NCI-H2196 (cell line): ENCODE results near the gene PPP6R2.

Experiments used
- DNase-seq: peaks from one replicate; lab custom pipeline; 2025; ENCODE audit not compliant: unreplicated experiment; lab: John Stamatoyannopoulos, UW

The PPP6R2 gene

GRCh38 chr22:50445071-50445879 is 102.1 kb downstream of the PPP6R2 start:
- DNase-seq: no peak

GRCh38 chr22:50445880-50446707 is 103.0 kb downstream of the PPP6R2 start:
- DNase-seq: no peak

- DNase-seq: no peak
Measured at GRCh38 chr22:50446708-50447575, 103.8 kb downstream of the PPP6R2 start.

- no peak for DNase-seq
Measured at GRCh38 chr22:50447576-50448551, 104.7 kb downstream of the PPP6R2 start.

- no peak for DNase-seq
Measured at GRCh38 chr22:50452649-50453048, 109.5 kb downstream of the PPP6R2 start.

- no peak for DNase-seq
Measured at GRCh38 chr22:50454556-50455075, 111.5 kb downstream of the PPP6R2 start.

GRCh38 chr22:50455201-50455600 is 112.1 kb downstream of the PPP6R2 start:
- no peak for DNase-seq

- DNase-seq: no peak
Measured at GRCh38 chr22:50456026-50456425, 112.9 kb downstream of the PPP6R2 start.

GRCh38 chr22:50456466-50457234 is 113.5 kb downstream of the PPP6R2 start:
- no peak for DNase-seq

- DNase-seq: no peak
Measured at GRCh38 chr22:50459016-50459415, 115.9 kb downstream of the PPP6R2 start.

GRCh38 chr22:50459496-50460140 is 116.5 kb downstream of the PPP6R2 start:
- DNase-seq: no peak

- no peak for DNase-seq
Measured at GRCh38 chr22:50460938-50461337, 117.8 kb downstream of the PPP6R2 start.

GRCh38 chr22:50461536-50461935 is 118.4 kb downstream of the PPP6R2 start:
- DNase-seq: no peak

GRCh38 chr22:50461979-50462540 is 118.9 kb downstream of the PPP6R2 start:
- no peak for DNase-seq

- no peak for DNase-seq
Measured at GRCh38 chr22:50463188-50463900, 120.2 kb downstream of the PPP6R2 start.

GRCh38 chr22:50464451-50464850 is 121.3 kb downstream of the PPP6R2 start:
- DNase-seq: no peak

- no peak for DNase-seq
Measured at GRCh38 chr22:50465066-50465930, 122.2 kb downstream of the PPP6R2 start.
